SK-MEL-5 (cell line): Measurements from ENCODE around the gene G3BP2. TPM values are rescaled to one million over a fixed set of nuclear protein-coding genes. Genes with fewer than 3 reads are reported as not detected.

Source experiments
- DNase-seq: peaks from one replicate; pipeline ENCODE4 v3.0.0-alpha.2; 2016; ENCODE audit warnings: low read depth, low spot score
- in situ Hi-C: cut with HindIII; loops from 2 replicates; pipeline ENCODE4 v1.10.0; 2016; ENCODE audit warnings: low sequenced_read_pairs, high pct_unique_total_duplicates, low pct_unique_long_range_greater_than_20kb
- small RNA-seq, 2 experiments: library from RNA; depleted of rRNA; stranded (forward); fragments of <200 nt; gene quantifications; one replicate each; pipeline ENCODE3, GENCODE V24; 2014
- total RNA-seq: library from RNA; depleted of rRNA; stranded (reverse); fragments of >200 nt; shearing (Covaris generic); gene quantifications from 2 replicates; pipeline ENCODE4 v1.2.3, GENCODE V29; 2014; rRNA removed

Gene G3BP2
- total RNA-seq, 1 experiment from 2014 or later = 355 TPM

DNA sequence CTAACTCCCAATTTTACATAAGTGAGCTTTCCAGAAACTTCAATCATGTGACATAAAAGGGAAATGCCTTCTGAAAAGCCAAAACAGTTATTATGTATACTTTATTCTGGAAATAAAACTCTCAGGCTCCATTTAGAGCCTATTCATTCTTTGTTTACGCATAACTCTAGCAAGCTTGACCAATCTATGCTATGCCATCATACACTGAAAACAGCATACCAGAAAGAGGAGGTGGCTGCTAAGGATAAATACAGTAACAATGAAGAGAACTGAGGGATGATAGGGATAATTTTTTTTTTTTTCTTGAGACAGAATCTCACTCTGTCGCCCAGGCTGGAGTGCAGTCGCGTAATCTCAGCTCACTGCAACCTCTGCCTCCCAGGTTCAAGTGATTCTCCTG lies 67.3 kb downstream of the G3BP2 start:
- in situ Hi-C loops = no loop called here
- no peak for DNase-seq

- in situ Hi-C loops = no loop called here
- DNase-seq = no peak
These were observed 73.6 kb downstream of the G3BP2 start for GRCh38 chr4:75599647-75600046.

DNA sequence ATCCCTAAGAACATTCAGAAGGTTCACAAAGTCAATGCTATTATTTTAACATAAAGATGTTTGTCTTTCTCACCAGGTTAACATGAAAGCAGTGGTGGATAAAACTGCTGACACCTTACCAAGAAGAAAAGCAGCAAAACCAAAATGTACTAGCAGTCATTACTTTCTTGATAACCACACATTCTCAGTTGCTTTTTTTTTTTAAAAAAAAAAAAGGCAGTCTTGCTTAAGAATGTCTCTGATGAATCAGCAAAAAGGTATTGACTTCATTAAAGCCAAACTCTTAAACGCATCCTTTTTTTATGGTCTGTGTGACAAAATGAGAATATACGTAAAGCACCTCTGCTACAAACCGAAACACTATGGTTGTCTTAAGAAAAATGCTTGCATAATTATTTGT lies 74.8 kb downstream of the G3BP2 start:
- DNase-seq = no peak
- in situ Hi-C loops = no loop called here

- no peak for DNase-seq
- in situ Hi-C loops = no loop called here
These were observed 77.2 kb downstream of the G3BP2 start for GRCh38 chr4:75596061-75596460.

DNA sequence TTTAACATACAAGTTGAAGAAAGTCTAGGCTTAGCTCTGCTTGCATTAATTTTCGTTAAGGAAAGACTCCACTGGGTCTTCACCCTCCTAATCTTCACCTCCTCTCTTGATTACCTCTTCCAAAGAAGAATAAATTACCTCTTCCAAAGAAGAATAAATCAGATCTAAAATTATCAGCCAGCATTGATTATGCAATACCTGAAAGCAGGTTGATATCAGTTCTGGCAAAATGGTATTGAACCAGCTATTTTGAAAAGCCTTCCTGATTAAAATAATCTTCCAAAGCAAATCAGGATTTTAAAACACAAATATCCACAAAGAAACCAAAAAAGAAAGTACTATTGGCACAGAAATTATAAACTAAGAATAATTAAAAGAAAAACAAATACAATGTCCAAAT lies 79.8 kb downstream of the G3BP2 start:
- DNase-seq = no peak
- in situ Hi-C loops = no loop called here

Small RNAs within 50 kb of the gene (small RNA-seq; reads per million reads assigned to genes)
- gene RF00019 = 0 reads per million in 2 experiments

Other genes with a start within 250 kb of the G3BP2 start
- 42.9 and 53.5 TPM in 2 replicates for gene RCHY1, start 159.0 kb downstream of the G3BP2 start, total RNA-seq
- gene THAP6, start 158.9 kb downstream of the G3BP2 start, total RNA-seq = 18.6 and 19.8 TPM in 2 replicates
- gene ODAPH, start 117.3 kb downstream of the G3BP2 start, total RNA-seq = not detected in 2 replicates
- gene CDKL2, start 42.9 kb downstream of the G3BP2 start, total RNA-seq = not detected in 2 replicates
- gene USO1, start 51.2 kb upstream of the G3BP2 start, total RNA-seq = 80.7 and 91.6 TPM in 2 replicates
- gene PPEF2, start 229.0 kb upstream of the G3BP2 start, total RNA-seq = not detected in 2 replicates